Endometrium (tissue), 2 donors: ENCODE results near the gene MIPEP.
"Not testable (repeated sequence)": the region's sequence is repeated elsewhere in the genome, so short reads cannot be mapped to it uniquely, and the experiment has no call there.

Experiments used
- FAIRE-seq: peaks from 2 replicates; lab custom pipeline; 2012; peaks lifted over from hg19 to GRCh38; lab: Jason Lieb, UNC
- donor health status: control.
- donor health status: control.

MIPEP gene

DNA sequence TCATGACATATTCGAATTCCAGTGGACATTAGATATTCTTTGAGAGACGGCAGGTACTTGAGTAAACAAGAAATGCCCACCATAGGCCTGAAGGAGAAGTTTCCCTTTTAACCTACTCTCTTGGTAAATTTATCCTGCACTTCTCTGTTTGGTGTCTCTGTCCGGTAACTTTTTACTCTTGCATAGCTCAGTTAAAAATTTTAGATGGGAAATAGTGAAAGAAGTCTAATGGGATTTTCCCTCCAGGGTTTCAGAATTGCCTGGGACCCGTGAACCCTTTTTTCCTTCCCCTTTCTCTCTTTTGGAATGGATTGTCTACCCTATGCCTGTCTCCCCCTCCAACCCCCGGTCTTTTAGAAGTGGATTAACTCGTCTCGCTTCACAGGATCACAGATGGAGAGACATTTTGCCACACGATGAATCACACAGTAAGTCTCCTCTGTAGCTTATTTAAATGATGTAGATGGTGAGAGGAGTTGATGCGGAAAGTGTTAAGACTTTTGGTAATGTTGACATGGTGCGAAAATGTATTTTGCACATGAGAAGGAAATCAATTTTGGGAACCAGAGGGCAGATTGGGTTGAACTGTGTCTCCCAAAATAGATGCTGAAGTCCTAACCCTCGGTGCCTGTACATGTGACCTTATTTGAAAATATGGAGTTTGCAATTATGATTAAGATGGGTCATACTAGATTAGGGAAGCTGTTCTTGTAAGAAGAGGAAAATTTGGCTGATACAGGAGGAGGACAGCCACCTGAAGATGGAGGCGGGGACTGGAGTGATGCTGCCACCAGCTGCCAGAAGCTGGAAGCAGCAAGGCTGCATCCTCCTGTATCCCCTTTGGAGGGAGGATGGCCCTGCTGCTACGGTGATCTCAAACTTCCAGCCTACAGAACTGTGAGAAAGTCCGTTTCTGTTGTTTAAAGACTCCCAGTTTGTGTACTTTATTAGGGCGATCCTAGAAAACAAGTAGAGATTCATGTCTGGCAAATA lies 711 bp upstream of the MIPEP start:
- FAIRE-seq: no peak

DNA sequence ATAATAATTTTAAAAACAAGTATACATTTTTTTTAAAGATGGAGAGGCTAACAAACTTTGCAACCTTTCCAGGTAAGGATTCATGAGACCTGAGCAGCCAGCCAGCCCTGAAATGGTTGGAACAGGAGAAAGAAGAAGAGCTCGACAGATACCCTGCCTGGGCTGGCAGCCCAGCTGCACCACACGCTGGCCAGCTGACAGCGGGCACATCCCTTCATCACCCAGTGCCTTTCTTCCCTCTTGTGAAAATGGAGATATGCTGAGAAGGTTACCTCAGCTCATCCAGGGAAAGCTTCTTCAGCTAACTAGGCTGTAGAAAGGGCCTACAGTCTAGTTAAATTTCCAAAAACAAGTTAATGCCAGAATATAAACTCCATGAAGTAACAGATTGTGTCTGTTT lies 4.8 kb downstream of the MIPEP start:
- FAIRE-seq: not testable (repeated sequence)

DNA sequence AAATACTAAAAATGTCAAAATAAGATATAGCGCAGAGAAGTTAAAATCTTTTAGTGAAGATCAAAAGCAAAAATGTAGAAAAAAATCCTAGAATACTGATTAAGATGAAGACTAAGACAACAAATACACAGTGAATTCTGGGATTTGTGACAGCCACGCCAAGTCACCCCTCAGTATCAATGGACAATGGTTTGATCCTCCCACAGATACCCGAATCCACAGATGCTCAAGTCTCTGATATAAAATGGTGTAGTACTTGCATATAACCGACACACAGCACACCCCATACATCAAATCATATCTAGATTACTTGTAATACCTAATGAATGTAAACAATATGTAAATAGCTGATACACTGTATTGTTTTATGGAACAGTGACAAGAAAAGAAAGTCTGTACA lies 5.9 kb downstream of the MIPEP start:
- FAIRE-seq: no peak

DNA sequence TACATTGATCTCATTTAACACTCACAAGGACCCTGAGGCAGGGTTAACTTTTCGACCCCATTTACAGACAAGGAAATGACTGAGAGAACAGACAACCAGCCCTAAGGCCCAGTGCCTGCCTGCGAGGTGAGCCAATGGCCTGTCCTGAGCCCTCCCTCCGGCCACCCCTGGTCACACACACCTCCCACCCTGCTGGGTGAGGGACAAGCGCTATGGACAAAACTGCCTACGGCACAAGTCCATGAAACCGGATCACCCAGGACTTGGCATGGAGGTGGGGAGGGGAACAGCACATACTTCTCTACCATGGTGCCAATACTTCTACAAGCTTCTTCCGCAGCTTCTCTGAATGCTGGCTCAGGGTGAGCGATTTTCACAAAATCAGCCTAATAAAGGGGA lies 7.8 kb downstream of the MIPEP start:
- FAIRE-seq: not testable (repeated sequence)

DNA sequence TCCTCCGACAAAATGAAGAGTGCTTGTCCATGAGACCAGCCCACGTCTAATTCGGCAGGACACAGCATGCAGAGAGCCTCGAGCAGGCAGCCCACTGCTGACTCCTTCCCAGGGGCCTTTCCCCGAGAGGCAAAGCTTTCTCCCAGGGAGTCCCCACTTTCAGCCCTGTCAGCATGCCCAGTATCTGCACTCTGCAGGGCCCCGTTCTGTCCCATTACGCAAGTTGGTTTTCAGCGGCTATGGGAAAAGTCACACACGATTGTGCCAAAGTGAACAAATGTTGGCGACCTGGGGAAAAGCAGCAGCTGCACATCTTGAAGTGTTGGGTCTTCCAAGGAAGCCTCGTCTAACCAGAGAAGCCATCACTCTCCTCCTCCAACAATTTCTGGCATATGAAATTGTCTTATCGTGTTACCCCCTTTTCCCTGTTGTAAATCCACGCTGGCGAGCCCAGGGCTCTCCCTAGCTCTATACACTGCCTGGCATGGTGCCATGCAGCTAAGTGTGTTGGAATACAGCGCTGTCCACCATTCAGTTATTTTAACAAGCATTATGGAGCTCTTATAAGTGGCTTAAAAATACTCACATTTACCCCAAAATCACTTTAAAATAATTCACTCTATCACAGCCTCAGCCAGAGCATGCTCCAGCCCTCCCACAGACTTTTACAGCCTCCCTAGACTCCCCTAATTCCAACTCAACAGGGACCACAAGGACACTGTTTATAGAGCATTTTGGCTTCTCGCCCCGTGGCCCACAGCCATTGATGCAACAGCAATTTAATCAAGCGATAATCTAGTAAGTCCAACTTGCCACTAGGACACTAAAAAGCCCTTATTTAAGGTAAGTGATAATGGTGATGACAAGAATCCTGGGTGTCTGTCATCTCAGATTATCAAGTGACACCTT lies 8.5 kb downstream of the MIPEP start:
- not testable (repeated sequence) for FAIRE-seq

DNA sequence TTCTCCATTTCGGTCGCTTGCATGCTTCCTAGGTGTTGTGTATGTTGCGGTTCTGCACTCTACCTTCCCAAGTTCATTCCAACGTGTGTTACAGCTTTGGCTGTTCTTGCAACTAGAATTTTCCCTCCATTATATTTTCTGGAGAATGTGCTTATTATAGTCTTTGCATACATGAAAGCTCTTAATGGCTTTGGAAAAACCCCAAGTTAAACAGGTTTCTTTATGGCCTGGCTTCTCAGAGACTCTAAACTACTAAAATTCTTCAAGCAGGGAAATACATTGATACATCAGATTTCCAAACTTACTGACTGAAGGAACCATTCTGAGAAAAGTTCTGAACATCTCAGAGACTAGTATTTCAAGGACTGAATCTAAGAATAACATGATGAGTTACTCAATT lies 11.9 kb downstream of the MIPEP start:
- no peak for FAIRE-seq

DNA sequence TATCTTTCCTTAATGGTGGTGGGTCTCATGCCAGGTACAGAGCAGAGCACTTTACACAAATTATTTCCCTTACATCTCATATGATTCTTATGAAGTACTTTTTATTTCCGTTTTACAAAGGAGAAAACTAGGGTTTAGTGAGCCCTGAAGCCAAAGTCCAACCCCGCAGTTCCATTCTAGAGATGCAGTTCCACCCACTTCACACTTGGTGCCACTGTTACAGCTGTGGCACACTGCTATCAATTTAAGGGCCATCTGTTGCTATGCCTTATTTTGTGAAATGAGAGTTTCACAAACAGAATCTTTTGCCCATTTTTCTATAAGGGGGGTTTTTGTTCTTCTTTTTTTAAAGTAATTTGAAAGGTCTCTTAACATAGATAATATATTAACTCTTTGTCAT lies 12.9 kb downstream of the MIPEP start:
- no peak for FAIRE-seq

DNA sequence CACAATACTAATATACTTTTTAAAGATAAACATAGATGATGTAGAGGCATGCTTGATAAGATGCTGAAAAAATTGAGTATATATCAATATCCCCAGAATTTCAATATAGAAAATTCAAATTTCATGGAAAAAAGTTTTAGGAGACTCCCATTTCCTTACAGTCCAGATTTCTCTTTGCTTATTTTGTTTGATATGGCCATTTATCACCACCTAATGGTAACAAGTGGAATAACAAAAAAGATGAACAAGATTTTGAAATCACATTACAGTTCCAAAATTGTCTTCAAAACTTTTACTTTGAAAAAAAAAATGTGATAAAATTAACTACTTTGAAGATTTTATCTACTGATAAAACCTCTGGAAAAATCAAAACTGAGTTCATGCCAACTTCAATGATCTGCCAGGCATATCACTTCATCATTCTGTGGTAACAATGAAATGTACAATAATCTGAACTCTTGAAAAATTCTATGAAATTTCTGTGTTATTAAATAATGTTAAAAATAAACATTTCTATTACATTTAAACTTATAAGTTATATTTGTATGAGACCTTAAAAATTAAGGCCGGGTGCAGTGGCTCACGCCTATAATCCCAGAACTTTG lies 17.5 kb downstream of the MIPEP start:
- peak; percentile 97 for FAIRE-seq

DNA sequence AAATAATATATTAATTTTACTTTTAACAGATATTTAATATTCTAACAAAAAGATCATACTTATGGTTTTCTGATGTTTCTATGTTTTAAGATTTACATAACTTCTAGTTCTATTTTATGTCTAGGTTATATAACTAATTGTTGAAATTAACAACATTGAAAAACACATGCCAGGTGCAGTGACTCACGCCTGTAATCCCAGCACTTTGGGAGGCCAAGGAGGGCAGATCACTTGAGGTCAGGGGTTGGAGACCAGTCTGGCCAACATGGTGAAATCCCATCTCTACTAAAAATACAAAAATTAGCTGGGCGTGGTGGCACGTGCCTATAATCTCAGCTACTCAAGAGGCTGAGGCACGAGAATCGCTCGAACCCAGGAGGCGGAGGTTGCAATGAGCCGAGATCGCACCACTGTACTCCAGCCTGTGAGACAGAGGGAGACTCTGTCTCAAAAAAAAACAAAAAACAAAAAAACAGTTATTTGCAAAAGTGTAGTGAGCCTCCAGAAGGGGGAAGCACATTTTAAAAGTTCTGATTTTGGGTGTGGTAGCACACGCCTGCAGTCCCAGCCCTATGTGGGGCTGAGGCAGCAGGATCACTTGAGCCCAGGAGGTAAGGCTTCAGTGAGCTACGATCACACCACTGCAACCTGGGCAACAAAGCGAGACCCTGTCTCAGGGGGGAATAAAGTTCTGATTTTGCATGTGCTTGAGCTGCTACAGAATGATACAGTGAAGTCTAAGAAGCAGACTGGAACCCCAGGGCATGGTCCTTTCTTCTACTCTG lies 18.7 kb downstream of the MIPEP start:
- no peak for FAIRE-seq

DNA sequence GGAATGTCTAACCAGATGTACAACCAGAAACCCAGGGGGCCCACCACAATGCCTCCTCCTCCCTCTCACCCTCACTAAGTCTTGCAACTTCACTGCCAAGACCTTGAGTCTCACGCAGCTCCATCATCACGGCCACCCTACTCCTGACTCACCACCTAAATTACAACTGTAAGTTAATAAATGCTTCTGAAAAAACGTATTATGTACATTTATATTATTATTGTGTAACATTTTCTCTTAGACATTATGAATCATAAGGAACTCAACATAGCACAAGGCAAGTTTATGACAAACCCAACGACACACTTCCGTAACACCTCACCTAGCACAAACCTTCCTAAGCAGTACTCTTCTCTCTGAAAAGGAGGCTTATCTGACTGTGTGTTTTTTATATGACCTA lies 20.7 kb downstream of the MIPEP start:
- FAIRE-seq: no peak

DNA sequence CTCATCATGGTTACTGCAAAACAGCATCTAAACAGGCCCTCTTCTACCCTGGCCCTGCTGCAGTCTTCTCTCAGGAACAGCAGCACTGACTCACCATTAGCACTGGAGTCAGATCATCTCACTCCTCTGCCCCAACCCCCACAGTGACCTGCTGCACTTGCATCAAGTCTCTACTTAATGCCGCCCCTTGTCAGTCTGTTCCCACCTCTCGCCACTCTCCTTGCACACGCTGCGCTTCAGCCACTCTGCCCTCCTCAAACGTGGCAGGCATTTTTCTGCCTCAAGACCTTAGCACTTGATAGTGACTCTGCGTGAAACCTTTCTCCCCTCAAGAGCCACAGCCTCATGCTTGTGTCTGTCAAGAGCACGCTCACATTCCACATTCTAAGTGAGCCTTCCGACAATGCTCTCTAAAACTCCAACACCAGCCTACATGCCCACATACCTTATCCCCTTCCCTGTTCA lies 22.1 kb downstream of the MIPEP start:
- no peak for FAIRE-seq

DNA sequence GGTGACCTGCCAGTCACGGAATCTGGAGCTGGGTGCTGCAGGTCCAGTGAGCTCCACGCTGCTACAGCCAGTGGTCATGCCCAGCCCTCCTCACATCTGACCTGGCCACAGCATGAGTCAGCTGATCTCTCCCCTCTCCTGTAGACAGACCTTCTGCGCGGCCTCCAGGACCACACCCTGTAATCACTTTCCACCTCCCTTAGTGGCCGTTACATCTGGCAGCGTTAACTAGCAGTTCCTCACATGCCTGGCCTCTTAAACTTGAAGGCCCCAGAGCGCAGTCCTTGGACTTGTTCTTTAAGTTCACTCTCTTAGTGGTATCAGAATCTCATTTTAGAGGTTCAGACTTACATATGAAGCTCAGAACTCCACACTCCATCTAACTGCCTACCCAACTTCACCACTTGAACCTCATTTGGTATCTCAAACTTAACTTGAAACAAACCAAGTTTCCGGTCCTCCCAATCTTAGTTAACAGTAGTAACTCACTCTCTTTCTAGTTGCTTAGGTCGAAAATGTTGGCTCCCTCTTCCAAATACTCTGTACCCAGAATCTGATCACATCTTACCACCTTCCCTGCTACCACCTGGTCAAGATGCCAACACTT lies 22.7 kb downstream of the MIPEP start:
- no peak for FAIRE-seq

DNA sequence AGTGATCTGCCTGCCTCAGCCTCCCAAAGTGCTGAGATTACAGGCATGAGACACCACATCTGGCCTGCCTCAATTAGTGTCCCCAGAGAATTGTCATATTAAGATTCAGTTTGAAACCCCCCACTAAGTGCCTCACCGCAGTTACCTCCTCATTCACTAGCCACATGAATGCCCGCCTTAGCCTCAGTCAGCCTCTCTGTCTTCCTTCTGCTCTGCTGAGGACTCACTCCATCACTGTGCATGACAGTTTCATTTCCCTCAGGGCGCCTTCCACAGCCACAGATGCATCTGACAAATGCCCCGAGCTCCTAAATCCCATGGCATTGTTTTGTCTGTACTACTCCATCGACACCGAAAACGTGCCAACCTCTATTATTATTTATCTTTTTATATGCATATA lies 23.3 kb downstream of the MIPEP start:
- FAIRE-seq: no peak

DNA sequence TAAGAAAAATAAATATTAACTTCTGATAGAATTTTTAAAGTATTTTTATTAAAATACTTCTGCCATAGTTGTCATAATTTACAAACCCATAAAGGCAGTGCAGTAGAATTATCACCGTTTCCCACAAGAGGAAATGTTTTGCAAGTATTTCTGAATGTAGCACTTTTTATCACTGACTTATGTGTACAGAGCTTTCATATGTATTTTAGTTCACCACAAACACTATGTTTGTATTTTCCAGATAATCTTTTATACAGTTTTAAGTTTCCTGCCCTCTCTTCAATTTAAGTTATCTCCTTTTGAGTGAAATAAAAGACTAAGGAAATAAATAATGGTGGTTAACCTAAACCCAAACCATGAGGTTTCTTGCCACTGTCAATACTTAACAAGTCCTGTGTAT lies 24.2 kb downstream of the MIPEP start:
- no peak for FAIRE-seq

DNA sequence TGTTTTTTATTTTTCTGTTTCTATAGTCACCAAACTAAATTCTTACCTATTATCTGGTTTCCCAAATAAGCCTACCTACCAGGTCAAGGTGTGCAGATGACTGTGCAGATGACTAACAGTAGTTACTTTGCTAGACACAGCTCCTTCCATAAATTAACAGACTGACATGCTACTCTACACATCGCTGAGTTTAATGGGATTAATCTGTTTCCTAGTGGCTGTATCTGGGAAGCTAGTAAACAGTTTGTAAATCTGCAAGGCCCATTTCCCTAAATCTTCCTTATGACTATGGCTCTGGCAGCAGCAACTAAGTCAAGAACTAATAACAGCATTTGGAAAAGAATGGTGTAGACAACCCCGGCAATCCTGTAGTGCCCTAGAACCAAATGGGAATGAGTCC lies 27.9 kb downstream of the MIPEP start:
- FAIRE-seq: no peak

DNA sequence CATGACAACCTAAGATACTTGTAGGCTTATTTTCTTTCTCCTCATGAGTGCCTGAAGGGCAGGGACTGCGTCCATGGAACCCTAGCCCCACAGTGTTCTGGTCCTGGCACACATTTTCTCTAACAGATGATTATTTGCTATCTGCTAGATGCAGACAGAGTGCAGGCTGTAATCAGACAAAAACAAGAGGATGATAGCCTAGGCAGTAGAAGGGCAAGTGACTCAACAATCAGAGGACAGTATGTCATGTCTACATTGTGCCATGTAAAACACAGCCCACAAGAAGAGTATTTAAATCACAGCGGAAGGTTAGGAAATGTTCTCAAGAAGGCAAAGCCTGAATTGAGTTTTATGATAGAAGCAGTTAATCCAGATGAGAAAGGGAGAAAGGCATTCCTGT lies 29.3 kb downstream of the MIPEP start:
- no peak for FAIRE-seq

DNA sequence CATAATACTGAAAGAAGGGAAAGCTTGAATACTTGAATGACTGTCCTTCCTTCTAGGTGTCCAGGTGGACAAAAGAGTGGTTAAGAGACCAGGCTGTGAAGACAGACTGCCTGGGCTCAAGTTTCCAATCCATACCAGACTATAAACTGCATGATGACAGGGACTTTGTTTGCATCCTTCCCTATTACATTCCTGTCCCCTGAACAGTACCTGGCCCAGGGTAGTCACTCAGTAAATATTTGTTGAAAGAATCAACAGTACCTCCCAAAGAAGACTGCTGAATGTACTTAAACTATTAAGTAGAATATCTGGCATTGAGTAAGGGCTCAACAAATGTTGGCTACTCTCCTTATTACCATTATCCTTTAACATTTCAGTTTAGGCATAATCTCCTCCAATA lies 29.7 kb downstream of the MIPEP start:
- FAIRE-seq: no peak

DNA sequence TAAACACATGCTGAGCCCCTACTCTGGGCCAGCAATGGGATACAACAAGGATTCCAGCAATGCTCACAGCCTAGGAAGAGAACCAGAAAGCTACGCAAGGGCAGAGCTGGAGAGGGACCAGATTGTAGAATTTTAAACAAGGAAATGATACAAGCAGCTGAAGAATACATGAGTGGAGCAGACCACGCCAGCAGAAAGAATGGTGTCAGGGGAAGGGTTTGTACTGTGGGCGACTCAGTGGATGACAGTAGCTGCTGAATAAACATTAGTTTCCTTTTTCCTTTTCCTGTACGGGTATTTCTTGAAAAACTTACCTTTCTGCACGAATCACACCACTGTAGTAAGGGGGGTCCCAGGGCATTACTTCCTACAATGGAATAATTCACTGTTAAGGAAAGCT lies 30.7 kb downstream of the MIPEP start:
- no peak for FAIRE-seq

DNA sequence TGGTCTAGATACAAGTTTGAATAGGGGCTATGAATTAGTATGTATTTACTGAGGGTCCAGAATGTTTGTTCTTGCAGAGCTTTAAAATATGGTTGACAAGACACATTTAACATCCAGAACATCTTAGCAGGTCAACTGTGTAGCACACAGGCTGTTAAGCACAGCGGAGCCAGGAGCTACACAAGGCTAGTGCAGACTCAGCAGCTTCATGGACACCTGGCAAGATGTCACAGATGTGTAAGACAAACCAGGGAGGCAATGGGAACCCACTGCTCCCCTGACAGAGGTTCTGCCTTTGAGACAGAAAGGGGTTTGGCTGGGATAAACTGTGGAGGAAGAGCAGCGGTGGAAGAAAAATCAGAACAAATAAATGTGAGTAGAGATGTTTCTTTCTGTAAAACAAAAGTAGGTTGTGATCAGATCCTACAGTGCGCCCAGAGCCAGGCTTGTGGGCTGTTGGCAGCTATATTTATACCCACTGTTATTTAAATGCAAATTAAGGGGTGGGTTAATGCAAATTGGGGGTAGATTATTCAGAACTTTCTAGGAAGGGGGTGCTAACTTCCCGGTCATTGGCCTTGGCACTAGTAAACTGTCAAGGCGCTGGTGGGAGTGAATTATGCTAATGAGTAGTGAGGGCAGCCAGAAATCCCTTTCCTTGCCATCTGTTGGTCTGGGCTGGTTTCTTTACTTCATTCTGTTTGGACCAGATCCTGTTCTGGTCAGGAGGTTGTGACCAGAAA lies 33.0 kb downstream of the MIPEP start:
- FAIRE-seq: no peak

DNA sequence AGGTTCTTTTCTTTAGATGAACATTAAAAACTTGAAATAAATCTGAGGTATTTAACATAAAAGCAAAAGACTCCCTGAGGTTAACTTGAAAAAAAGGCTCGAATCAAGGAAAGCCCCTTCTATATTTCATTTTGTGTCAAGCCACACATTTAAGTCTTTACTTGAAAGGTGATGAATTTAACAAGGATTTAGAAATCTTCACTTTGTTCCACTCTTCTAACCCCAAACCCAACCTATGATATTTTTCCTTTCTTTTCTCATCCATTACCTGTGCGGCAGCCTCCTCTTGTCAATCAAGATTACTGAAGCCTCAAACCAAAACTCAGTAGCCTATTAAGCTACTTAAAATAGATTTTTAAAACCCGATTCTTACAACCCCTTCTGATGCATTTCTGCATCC lies 33.8 kb downstream of the MIPEP start:
- FAIRE-seq: no peak

DNA sequence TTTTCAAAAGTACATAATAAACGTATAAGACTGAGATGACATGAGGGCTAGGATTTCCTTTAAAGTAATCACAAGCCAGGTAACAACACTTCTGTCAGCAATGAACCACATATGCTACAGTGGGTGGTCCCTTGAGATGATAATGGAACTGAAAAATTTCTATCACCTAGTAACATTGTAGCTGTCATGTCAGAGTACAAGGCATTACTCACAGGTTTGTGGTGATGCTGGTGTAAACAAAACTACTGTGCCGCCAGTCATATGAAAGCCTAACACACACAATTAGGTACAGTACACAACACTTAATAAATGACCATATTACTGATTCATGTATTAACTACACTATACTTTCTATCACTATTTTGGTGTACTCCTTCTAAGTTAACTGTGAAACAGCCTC lies 36.8 kb downstream of the MIPEP start:
- no peak for FAIRE-seq
